HG03064 (cell line): ENCODE measurements around the gene ERLIN1.

Experiments used
- ATAC-seq: cut with Tn5 transposase; IDR thresholded peaks from one replicate; pipeline ENCODE4 v1.9.1; 2021; ENCODE audit warnings: low read depth; ENCODE audit not compliant: unreplicated experiment

ERLIN1 gene

DNA sequence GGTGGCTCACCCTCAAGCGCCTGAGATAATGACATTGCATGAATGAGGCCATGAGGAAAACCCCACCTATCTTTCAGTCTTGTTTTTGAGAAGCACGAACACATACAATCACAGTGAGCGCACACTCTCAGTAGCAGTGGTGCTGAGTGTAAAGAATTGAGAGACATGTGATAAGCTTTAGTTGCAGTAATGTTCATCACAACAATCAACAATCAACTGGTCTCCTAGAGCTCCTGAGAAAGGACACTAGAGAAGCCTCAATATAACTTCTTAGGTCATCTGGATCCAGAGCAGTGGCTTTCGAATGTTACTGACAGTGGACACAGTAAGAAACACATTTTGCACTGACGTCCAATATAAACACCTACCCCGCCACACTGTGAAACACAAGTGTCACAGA lies 12.8 kb downstream of the ERLIN1 start:
- no peak for ATAC-seq

DNA sequence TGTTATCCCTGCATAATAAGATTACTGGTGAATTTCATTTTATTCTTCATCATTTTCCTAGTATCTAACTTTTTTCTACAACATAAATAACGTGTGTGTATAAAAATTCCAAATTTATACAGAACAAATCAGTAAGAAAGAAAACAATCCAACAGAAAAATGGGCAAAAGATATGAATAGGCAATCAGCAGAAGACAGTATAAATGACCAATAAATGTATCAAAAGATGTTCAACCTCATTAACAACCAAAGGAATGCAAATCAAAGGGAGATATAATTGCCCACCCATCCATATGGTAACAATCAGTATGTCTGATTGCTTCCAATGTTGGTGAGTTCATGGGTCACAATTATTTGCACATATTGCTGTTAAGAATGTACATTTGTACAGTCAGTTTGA lies 13.5 kb downstream of the ERLIN1 start:
- no peak for ATAC-seq

DNA sequence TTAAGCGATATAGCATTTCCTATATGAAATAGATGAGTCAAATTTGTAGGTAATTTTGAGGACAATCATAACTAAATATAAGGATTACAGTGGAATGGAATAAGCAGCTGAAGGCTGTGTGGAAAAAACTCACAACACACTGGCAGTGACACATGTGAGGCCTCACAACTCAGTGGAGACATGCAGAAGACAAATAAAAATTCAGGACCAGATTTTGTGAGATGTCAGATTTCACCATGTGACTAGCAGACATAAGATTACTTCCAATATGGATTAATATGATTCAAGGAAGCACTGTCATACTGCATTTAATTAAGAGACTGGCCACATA lies 17.6 kb downstream of the ERLIN1 start:
- ATAC-seq, result no peak

DNA sequence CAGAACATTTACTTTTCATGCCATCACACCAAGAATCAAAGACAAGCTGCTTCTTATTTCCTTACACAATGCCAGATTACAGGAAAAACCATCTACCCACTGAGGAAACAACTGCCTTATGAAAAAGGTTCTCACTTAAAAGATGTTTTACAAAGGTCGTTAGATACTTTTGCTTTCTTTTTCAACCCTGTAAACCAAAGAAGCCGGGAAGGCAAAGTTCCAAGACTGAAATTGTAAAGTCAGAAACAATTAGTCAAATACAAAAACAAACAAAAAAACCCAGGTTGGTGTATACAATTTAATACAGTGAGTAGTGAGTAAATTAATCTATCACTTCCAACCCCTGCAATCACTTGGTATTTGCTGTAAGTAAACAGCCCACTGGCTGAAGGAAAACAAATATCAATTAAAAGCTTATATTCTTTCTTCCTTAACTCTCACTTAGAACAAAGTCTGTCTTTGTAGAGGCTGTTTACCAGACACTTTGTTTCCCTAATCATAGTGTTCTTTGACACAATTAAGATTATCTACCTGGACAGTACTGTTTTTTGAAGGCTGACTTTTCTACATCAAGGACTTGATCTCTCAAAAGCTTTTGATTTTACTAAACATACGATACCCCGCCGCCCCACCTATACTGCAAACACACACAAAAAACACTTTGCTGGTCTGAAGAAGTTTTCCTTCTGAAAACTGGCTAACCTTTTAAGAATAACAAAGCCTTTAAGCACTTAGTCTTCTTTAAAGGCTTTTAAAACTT lies 18.1 kb downstream of the ERLIN1 start:
- no peak for ATAC-seq

- no peak for ATAC-seq
These were observed 21.9 kb downstream of the ERLIN1 start for GRCh38 chr10:100163704-100164621.

GRCh38 chr10:100162696-100163095 lies 23.1 kb downstream of the ERLIN1 start:
- ATAC-seq, result no peak

DNA sequence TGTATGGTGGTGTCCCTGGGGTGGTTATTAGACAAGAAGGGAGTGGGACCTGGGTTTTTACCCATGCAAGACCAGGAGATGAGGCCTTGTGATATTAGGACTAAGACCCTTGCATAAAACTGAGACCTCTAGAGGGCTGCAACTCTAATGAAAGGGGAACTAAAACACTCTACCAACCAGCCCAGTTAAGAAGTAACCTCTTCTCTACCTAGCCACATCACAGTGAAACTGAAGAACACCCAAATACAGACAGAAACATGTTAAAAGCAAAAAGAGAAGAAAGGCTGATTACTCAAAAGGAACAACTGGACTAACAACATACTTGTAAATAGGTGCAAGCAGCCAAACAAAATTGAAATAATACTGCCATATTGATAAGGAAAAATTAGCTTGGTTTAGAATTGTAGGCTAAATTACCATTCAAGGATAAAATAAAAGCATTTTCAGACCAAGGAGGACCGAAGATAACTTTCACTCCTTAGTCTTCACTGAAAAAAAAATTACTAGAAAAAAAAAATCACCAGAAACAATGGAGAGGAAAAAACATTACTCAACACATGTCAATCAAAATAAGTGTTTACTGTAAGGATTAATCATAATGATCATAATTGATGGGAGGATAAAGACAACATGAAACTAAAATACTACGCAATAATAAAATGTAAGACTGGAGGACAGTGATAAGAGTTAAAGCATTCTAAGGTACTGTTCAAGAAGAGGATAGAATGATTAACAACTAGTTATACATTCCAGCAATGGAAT lies 27.6 kb downstream of the ERLIN1 start:
- peak; percentile 69 for ATAC-seq

DNA sequence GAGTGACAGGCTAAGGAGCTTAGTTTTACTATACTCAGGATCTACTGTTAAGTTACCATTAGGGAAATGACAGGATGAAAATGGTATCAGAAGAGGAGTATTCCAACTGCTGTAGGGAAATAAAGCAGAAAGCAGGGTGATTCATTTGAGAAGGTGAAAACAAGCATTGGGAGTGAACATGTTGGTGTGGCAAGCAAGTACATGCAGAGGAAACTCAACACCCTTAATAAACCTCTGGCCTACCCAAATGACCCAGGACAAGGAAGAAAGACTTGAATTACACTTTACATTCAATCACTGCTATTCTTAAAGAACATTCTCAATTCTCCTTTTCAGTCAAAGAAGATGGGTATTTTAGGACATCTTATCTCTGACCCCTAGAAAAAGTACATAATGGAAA lies 28.7 kb downstream of the ERLIN1 start:
- no peak for ATAC-seq

DNA sequence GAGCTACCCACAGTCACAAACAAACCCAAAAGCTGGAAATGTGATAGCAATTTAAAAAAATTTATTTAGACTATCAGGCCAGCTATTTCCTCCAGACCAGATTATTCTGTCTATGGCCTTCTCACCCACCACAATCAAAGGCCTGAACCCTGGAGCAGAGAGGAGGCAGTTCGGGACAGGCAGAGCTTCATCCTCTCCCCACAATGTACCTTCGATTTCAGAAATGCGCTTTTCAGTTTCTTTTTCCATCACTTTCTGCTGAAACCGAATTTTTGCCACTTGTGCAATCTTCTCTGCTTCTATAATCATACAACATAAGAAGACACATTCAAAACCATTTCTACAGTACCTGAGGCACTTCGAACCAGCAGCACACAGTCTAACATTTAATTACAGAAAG lies 29.9 kb downstream of the ERLIN1 start:
- no peak for ATAC-seq

GRCh38 chr10:100154666-100155065 lies 31.2 kb downstream of the ERLIN1 start:
- ATAC-seq, result no peak

- no peak for ATAC-seq
These were observed 32.5 kb downstream of the ERLIN1 start for GRCh38 chr10:100153239-100153825.

DNA sequence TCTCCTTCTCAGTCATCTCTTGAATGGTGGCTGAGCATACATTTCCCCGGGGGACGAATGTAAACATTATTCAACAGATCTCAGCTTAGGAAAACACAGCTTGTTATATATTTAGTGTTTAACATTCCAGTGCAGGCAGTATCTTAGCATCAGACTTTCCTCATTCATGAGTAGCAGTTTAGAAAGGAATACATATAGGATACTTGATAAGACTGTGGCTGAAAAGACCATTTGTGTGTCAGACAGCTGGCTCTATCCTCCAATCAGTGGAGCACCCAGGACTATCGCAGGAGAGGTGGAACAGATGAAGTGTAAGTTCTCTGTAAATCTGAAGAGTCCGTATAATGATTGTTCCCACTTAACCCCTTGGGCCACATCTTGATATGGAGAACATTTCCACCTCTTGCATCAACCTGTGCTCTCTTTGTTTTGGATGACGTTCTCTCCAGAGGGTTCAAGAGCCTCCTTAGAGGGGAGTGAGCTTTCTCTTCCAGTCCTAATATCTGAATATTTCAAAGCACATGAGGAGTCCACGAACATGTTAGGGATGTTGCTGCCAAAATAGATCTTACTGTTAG lies 34.0 kb downstream of the ERLIN1 start:
- ATAC-seq, result no peak

DNA sequence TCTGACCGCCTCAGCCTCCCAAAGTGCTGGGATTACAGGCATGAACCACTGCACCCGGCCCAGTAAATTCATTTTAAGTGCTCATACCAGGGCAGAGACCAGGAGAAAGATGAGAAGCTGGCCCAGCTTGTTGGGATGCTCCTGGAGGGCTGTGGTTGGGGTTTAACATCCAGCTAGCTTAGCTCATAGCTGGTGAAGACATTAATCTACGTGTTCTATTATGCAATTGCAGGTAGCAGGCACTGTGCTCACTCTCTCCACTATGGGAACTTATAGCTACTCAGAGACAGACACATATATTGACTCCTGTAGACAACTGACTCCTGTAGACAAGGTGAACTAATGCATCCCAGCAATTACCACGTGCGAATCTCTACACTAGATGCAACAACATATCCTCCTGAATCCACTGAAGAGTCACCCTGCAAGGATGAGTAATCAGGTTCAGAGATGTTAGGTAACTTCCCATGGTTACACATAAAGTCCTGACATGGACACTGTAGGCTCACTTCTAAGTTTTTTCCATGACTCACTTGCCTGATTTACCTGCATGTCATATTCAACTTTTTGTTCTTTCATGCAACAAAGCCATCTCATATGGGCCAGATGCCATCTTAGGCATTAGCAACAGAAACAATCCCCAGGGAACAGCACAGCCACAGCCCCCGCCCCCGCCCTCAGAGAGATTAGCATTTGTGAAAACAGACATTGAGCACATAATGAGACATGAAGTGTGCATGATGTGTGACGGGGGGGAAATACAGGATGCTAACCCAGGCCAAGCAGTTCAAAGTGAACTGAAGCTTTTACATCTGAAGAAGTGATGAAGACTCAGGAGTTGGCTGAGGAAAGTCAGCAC lies 37.2 kb downstream of the ERLIN1 start:
- ATAC-seq, result no peak

- ATAC-seq, result no peak
These were observed 38.8 kb downstream of the ERLIN1 start for GRCh38 chr10:100146875-100147650.

DNA sequence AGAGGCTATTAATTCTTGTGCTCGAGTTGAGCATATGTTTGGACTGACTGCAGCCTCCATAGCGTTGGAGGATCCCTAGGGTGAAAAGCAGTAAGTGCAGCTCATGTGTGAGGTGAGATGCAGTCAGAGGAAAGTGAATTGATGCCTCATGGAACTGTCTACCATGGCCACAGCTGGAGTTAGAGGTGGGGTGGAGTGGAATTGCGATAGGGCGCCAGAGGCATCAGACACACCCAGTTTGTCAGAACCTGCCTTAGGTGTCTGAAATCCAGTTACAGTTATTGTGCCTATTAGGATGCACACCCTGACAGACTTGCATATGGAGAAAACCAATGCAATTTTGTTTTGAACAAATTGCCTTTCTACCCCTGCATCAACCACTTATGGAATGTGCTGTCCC lies 39.4 kb downstream of the ERLIN1 start:
- no peak for ATAC-seq

- ATAC-seq, result no peak
These were observed 42.1 kb downstream of the ERLIN1 start for GRCh38 chr10:100143756-100144155.

DNA sequence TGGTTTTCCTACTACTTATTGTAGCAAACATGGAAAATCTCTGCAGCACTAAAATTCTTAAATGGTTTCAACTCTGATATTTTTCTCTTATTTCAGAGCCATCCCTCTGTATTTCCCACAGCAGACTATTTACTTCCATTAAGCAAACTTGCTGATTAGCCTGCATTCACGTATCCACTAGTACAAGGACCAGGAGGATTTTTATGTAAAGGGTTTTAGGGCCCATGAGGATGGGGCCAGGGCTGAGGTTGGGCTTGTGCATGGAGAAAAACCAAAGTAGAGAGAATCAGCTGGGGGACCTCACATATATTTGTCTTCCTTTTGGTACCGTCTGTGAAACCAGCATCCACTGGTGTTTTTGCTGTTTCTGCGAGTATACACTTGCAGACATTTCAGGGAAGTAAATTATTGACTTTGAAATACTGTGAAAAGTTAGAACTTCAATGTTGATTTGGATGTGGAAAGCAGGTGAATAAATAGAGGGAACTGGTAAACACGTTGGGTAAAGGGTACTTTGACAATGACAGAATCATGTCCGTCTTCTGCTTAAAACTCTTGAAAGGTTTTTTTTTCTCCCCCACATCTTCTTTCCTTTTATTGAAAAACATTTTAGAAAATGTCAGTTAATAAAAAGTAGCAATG lies 44.3 kb downstream of the ERLIN1 start:
- no peak for ATAC-seq

DNA sequence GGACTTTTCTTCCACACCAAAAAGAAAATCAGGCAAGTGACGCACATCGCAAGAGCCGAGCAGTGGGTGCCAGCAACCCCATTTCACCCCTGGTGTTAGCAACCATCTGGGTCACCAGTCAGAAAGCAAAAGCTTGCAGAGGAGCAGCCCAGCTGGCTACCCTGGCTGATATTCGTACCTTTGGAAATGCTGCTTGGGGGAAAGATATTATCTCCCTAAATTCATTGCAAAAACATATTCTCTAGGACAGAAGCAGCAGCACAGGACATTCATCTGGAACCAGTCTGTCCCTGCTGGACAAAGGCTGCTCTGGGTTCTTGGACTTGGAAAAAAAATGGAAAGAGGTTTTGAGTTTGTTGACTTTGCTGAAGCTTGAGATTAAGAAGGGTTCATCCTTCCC lies 45.8 kb downstream of the ERLIN1 start:
- no peak for ATAC-seq
